Ovary (tissue), 9 donors: ENCODE measurements around the gene SPPL3. TPM values are rescaled to one million over a fixed set of nuclear protein-coding genes. Genes with fewer than 3 reads are reported as not detected.

Source experiments
- DNase-seq, 5 donors: peaks; one replicate each; pipeline ENCODE4 v3.0.0-alpha.2; 2019 to 2020
- H3K27ac ChIP-seq, 2 donors: fragments of 200-600 bp; one replicate each; pipeline versions ENCODE4 v1.5.1 to v1.8.0; 2019 to 2022
- H3K27me3 ChIP-seq: fragments of 200-600 bp; one replicate; pipeline ENCODE4 v1.8.0; 2022
- H3K36me3 ChIP-seq: fragments of 200-600 bp; sonication (generic); one replicate; pipeline ENCODE4 v1.5.1; 2019
- H3K4me1 ChIP-seq: one replicate; pipeline ENCODE4 v1.8.1; 2013; ENCODE audit warnings: mild to moderate bottlenecking, moderate library complexity; ENCODE audit not compliant: insufficient read depth
- H3K4me3 ChIP-seq: fragments of 200-600 bp; sonication (generic); one replicate; pipeline ENCODE4 v1.5.1; 2017
- H3K9me3 ChIP-seq, 2 donors: fragments of 200-600 bp in 1 of 2; sonication (generic) in 1 of 2; one replicate each; pipeline versions ENCODE4 v1.5.1 to v1.8.1; 2013 to 2019; ENCODE audit warnings: mild to moderate bottlenecking in 1 of 2, moderate library complexity in 1 of 2
- EP300 ChIP-seq: sonication (generic); formaldehyde crosslinking; IDR thresholded peaks from one replicate; pipeline ENCODE4 v1.6.1; 2017; ENCODE audit warnings: antibody characterized with exemption
- POLR2A ChIP-seq: fragments of 450-650 bp; IDR thresholded peaks from one replicate; pipeline ENCODE4 v1.6.1; 2017; ENCODE audit warnings: antibody characterized with exemption, mild to moderate bottlenecking, moderate library complexity
- WGBS, 3 donors: extraction: QIAGEN DNeasy Blood & Tissue Kit in 1 of 3; methylation state at CpG; one replicate each; pipeline versions ENCODE4 v1.1.5 to v1.1.7; 2013 to 2017; 5-methylcytosine and 5-hydroxymethylcytosine counted together
- intact Hi-C, 4 donors: fragments of 100-400 bp; cut with DNase I; formaldehyde crosslinking; loops; one replicate each; pipeline versions ENCODE4 v1.11.0 to v1.15.1; 2022 to 2023
- polyA plus RNA-seq, 2 donors: library from polyadenylated mRNA; stranded (reverse); fragments of 200-250 nt in 1 of 2; fragments of 350-450 nt in 1 of 2; fragmentation: Illumina TruSeq in 1 of 2; extraction: RNeasy Lipid Tissue Mini Kit (QIAGEN cat#74804) in 1 of 2; gene quantifications; one replicate each; pipeline ENCODE4 v1.2.3, GENCODE V29; 2013 to 2014
- total RNA-seq, 7 donors: library from RNA; depleted of rRNA in 2 of 7; stranded (reverse); fragments of >200 nt in 2 of 7; fragmentation: NEBNext Ultra II Directional in 3 of 7; extraction: Animal tissue kit (Norgen Biotek cat#: 25700) in 3 of 7; gene quantifications; one replicate each; pipeline versions ENCODE4 v1.1.0 to v1.2.4, GENCODE V29; 2016 to 2023
- TF ChIP-seq, protein P1 (sequence below), 3 donors: fragments of 450-650 bp in 2 of 3; fragments of 200-600 bp in 1 of 3; IDR thresholded peaks; one replicate each; pipeline versions ENCODE4 v1.5.1 to v1.8.0; 2016 to 2022; ENCODE audit warnings: antibody characterized with exemption in 3 of 3, mild to moderate bottlenecking in 1 of 3
- donor health status: DM: no; HTN: no; CAD: no; lungs with moderate emphysema.
- donor health status: DM: no; HTN: no; CAD: no.
- donor health status: Bipolar disorder and iron deficiency.
- donor health status: DM: yes; HTN: yes; CAD: no.
- donor health status: DM: no; HTN: no; CAD: no.
- donor health status: DM: yes; HTN: yes; CAD: no.

The SPPL3 gene
- total and polyA plus RNA-seq, 9 donors, result 24.2 to 87.4 (median 51.9) TPM

DNA sequence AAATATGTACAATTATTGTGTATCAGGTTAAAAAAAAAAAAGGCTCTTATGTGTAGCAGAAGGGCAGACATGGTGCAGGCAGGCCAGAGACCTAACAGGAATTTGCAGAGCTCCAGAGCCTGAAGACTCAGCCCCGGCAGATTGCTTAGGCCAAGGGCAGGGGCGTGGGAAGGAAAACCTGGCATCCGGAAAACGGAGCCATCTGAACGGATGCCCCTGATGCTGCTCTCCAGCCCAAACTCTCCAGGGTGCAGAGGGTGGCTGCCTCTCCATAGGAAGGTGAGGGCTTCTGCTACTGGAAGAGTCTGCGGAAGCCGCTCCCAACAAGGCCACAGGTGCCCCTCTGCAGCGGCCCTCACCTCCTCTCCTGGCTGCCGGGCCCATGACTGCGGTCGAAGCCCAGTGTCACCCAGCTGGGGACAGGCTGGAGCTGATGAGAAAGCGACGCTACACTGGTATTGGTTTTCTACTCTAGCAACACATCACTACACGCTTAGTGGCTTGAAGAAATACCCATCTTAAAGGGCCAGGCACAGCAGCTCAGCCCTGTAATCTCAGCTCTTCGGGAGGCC, 159.2 kb downstream of the SPPL3 start:
- WGBS, 3 donors, result 80 to 86% (median 81%) methylated on average over 15 of the region's 15 CpGs
- intact Hi-C loops, result no loop called here

DNA sequence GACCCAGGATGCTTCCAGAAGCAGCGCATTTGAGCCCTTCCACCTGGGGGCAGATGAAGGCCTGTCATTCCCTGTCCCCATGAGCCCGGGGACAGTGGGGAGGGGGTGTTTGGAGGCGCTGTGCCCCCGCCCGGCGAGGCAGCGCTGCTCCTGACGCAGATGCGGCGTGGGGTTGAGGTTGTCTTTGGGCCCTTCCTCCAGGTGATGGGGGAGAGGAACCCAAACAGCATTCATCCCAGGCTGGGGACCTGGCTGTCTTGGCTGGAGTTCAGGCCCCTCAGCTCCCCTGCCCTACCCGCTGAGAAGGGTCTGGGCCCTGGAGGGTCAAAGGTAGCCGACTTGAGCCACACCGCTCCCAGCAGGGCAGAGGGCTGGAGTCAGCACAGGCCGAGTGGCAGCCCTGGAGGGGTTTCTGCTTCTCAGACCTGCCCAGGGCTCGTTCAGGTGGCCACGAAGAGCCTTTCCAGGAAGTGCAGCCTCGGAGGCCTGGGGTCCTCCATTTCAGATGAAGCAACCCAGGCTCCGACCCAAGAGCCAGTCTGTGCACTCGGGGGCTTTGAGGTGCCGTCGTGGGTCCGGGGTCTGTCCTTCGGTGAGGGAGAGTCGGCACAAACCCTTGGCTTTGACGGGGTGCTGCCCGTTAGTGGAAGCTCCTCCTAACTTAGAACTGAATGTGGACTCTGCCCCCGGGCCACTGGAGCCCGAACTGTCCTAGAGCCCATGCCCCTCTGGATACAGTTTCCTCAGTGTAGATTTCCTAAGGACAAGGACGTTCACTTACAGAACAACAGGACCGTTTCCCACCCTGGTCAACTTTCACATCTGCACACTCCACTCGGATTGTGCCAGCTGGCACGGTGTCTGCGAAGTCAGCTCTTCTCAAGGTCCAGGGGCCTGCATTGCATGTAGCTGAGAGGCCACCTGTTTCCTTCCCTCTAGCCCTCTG, 162.4 kb downstream of the SPPL3 start:
- intact Hi-C loops, result no loop called here
- Histone ChIP-seq H3K36me3 (no peaks in the 10 kb centered on the region), H3K9me3 (no peaks in the 10 kb centered on the region), H3K4me1 (peaks cover 4% of the 10 kb centered on the region), H3K27me3 (no peaks in the 10 kb centered on the region), H3K4me3 (no peak overlapping the region), H3K27ac (peak overlapping the region in 1 of 2 donors; percentile 46)
- TF ChIP-seq, protein P1, sequence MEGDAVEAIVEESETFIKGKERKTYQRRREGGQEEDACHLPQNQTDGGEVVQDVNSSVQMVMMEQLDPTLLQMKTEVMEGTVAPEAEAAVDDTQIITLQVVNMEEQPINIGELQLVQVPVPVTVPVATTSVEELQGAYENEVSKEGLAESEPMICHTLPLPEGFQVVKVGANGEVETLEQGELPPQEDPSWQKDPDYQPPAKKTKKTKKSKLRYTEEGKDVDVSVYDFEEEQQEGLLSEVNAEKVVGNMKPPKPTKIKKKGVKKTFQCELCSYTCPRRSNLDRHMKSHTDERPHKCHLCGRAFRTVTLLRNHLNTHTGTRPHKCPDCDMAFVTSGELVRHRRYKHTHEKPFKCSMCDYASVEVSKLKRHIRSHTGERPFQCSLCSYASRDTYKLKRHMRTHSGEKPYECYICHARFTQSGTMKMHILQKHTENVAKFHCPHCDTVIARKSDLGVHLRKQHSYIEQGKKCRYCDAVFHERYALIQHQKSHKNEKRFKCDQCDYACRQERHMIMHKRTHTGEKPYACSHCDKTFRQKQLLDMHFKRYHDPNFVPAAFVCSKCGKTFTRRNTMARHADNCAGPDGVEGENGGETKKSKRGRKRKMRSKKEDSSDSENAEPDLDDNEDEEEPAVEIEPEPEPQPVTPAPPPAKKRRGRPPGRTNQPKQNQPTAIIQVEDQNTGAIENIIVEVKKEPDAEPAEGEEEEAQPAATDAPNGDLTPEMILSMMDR (IDR thresholded peaks at IDR 0.05), result no peak
- TF ChIP-seq EP300 (no peak), POLR2A (no peak)
- 54 to 70% (median 67%) methylated on average over 32 to 33 of the region's 33 CpGs for WGBS, 3 donors
- peak; percentile 71 to 89 (median 80) for DNase-seq

More for the DNA sequence above, 159.2 kb downstream of the SPPL3 start:
- Histone ChIP-seq H3K36me3 (no peaks in the 10 kb centered on the region), H3K9me3 (no peaks in the 10 kb centered on the region), H3K27me3 (no peaks in the 10 kb centered on the region), H3K27ac (no peak overlapping the region), H3K4me1 (peaks cover 4% of the 10 kb centered on the region), H3K4me3 (no peak overlapping the region)
- DNase-seq, result no peak
- TF ChIP-seq EP300 (no peak), POLR2A (no peak)
- TF ChIP-seq, protein P1 (IDR thresholded peaks at IDR 0.05), result no peak

DNA sequence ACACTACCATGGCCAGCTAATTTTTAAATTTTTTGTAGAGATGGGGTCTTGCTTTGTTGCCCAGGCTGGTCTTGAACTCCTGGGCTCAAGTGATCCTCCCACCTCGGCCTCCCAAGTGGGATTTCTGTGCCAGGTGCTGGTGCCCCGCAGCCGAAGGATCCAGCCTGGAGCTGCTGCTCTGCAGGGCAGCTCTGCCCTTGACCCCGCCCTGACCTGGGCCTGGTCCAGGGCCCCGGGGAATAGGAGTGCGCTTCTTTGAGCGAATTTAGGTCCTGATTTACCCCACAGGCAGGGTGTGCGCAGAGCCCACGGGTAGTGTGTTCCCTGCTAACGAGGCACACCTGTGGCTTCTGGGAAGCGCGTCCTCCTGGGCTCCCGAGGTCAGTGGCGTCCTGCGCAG, 163.3 kb downstream of the SPPL3 start:
- no peak overlapping the region for H3K4me3 ChIP-seq
- no peak for DNase-seq
- 83 to 88% (median 85%) methylated on average over 15 of the region's 15 CpGs for WGBS, 3 donors
- intact Hi-C loops, result no loop called here
- no peak overlapping the region for H3K27ac ChIP-seq
- H3K27me3 ChIP-seq, result no peaks in the 10 kb centered on the region
- H3K4me1 ChIP-seq, result peaks cover 4% of the 10 kb centered on the region
- TF ChIP-seq POLR2A (no peak), EP300 (no peak)
- TF ChIP-seq, protein P1 (IDR thresholded peaks at IDR 0.05), result no peak
- no peaks in the 10 kb centered on the region for H3K36me3 ChIP-seq
- no peaks in the 10 kb centered on the region for H3K9me3 ChIP-seq

DNA sequence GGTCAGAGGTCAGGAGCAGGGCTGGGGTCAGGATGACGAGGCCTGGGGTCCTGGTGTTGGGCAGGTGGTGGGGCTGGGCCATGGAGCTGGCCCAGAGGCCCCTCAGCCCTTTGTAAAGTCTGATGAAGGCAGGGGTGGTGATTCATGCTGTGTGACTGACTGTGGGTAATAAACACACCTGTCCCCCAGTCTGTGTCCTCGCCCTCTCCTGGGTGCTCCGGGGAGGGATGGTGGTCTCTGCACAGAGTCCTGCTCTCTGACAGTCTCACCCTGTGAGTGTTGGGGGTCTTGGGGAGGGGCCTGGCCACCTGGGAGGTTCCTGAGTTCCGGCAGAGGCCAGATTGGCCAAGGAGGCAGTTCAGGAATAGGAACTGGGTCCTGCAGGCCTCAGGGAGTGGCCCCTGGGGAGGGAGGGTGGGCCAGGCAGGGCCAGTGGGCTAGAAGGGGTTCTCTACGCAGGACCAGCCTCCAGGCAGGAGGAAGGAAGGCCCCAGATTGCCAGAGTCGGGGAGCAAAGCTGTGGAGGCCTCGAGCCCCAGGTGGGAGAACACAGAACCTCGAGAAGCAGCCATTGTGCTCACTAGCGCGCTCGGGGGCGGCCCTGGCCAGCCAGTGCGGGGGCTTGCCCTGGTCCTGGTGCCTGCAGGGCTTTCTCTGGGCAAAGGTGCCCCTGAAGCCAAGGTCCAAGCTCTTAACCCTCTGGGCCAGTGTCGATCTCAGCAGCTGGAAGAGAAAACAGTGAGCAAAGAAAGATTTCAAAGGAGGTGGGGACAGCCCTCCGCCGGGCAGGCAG, 164.1 kb downstream of the SPPL3 start:
- no peaks in the 10 kb centered on the region for H3K36me3 ChIP-seq
- no peaks in the 10 kb centered on the region for H3K27me3 ChIP-seq
- TF ChIP-seq EP300 (no peak), POLR2A (no peak)
- TF ChIP-seq, protein P1 (IDR thresholded peaks at IDR 0.05), result no peak
- H3K9me3 ChIP-seq, result no peaks in the 10 kb centered on the region
- DNase-seq, result no peak
- no peak overlapping the region for H3K4me3 ChIP-seq
- H3K4me1 ChIP-seq, result peaks cover 4% of the 10 kb centered on the region
- 79 to 82% (median 80%) methylated on average over 16 of the region's 16 CpGs for WGBS, 3 donors
- no peak overlapping the region for H3K27ac ChIP-seq
- intact Hi-C loops, result no loop called here
